IMR-90 (cell line): Measurements from ENCODE around the gene SNTA1. TPM values are rescaled to one million over a fixed set of nuclear protein-coding genes. Genes with fewer than 3 reads are reported as not detected.

Experiments used
- ATAC-seq: fragments of 200-7000 bp; cut with Tn5 transposase; 2 replicates; pipeline ENCODE4 v1.9.1; 2020; ENCODE audit warnings: low read depth, mild to moderate bottlenecking, moderate library complexity
- BruUV-seq: library from RNA; stranded (reverse); fragments of 400-500 nt; replicated peaks from 2 replicates; lab custom pipeline; 2021; lab: Mats Ljungman, UMichigan
- CTCF ChIA-PET: fragments of 300-600 bp; formaldehyde crosslinking; extraction: SDS; loops from one replicate; lab custom pipeline; 2021; ENCODE audit warnings: antibody characterized with exemption; lab: Yijun Ruan, JAX
- POLR2A ChIA-PET: fragments of 300-600 bp; sonication (Branson Sonifier 250); formaldehyde crosslinking; loops from one replicate; lab custom pipeline; 2022; ENCODE audit warnings: antibody characterized with exemption; ENCODE audit not compliant: unreplicated experiment; lab: Charles Lee
- DNase-seq: peaks from one replicate; pipeline ENCODE4 v3.0.0; 2013
- H2AFZ ChIP-seq: replicated peaks from 2 replicates; pipeline ENCODE3; 2013; ENCODE audit warnings: low read length, mild to moderate bottlenecking; ENCODE audit not compliant: poor library complexity
- H2AK5ac ChIP-seq: 2 replicates; pipeline ENCODE4 v1.6.1; 2013; ENCODE audit warnings: low read depth, low read length, inconsistent platforms
- H2AK9ac ChIP-seq: replicated peaks from 2 replicates; pipeline ENCODE3; 2013; ENCODE audit warnings: mild to moderate bottlenecking, low read depth, low read length, moderate library complexity; ENCODE audit not compliant: poor library complexity
- H2BK120ac ChIP-seq: 2 replicates; pipeline ENCODE4 v1.6.1; 2013; ENCODE audit warnings: low read depth, low read length, inconsistent platforms
- H2BK15ac ChIP-seq: 3 replicates; pipeline ENCODE4 v1.6.1; 2013; ENCODE audit warnings: low read depth, low read length, inconsistent platforms
- H2BK20ac ChIP-seq: 2 replicates; pipeline ENCODE4 v1.6.1; 2013; ENCODE audit warnings: low read depth, mild to moderate bottlenecking, inconsistent platforms, low read length, moderate library complexity
- H2BK5ac ChIP-seq: 2 replicates; pipeline ENCODE4 v1.6.1; 2013; ENCODE audit warnings: mild to moderate bottlenecking, low read depth, low read length, inconsistent platforms; ENCODE audit not compliant: poor library complexity, severe bottlenecking
- H3K14ac ChIP-seq: replicated peaks from 2 replicates; pipeline ENCODE4 v1.6.1; 2013; ENCODE audit warnings: low read depth, low read length, inconsistent platforms
- H3K18ac ChIP-seq: 2 replicates; pipeline ENCODE4 v1.6.1; 2013; ENCODE audit warnings: low read depth, low read length, control low read depth
- H3K23ac ChIP-seq: 2 replicates; pipeline ENCODE4 v1.6.1; 2013; ENCODE audit warnings: low read depth, low read length, inconsistent platforms
- H3K27ac ChIP-seq: 2 replicates; pipeline ENCODE4 v1.5.1; 2013; ENCODE audit warnings: mild to moderate bottlenecking, control low read depth, low read length; ENCODE audit not compliant: insufficient read depth
- H3K27me3 ChIP-seq: 2 replicates; pipeline ENCODE4 v1.6.1; 2013; ENCODE audit warnings: low read length; ENCODE audit not compliant: control insufficient read depth, insufficient read depth
- H3K36me3 ChIP-seq: 2 replicates; pipeline ENCODE4 v1.6.1; 2013; ENCODE audit warnings: low read length, mixed read lengths; ENCODE audit not compliant: control insufficient read depth, insufficient read depth
- H3K4ac ChIP-seq: 2 replicates; pipeline ENCODE4 v1.6.1; 2013; ENCODE audit warnings: low read depth, low read length, inconsistent platforms
- H3K4me1 ChIP-seq: 2 replicates; pipeline ENCODE4 v1.6.1; 2013; ENCODE audit warnings: low read length, mixed read lengths; ENCODE audit not compliant: control insufficient read depth, insufficient read depth
- H3K4me2 ChIP-seq: 2 replicates; pipeline ENCODE4 v1.6.1; 2013; ENCODE audit warnings: low read depth, mild to moderate bottlenecking, control low read depth, low read length, moderate library complexity
- H3K4me3 ChIP-seq: 2 replicates; pipeline ENCODE4 v1.5.1; 2013; ENCODE audit warnings: low read depth, mild to moderate bottlenecking, control low read depth, low read length, moderate library complexity; ENCODE audit not compliant: insufficient read depth
- H3K56ac ChIP-seq: 2 replicates; pipeline ENCODE4 v1.6.1; 2013; ENCODE audit warnings: low read length, inconsistent platforms; ENCODE audit not compliant: insufficient read depth; ENCODE audit errors: extremely low read depth
- H3K79me1 ChIP-seq, 2 experiments: 2 replicates each; pipeline ENCODE4 v1.6.1; 2013; ENCODE audit warnings: low read length in 2 of 2, inconsistent platforms in 1 of 2, low read depth in 1 of 2
- H3K9ac ChIP-seq: 2 replicates; pipeline ENCODE4 v1.6.1; 2013; ENCODE audit warnings: low read depth, low read length, control low read depth
- H3K9me1 ChIP-seq: 2 replicates; pipeline ENCODE4 v1.6.1; 2013; ENCODE audit warnings: low read length, inconsistent platforms; ENCODE audit not compliant: insufficient read depth
- H3K9me3 ChIP-seq: 2 replicates; pipeline ENCODE4 v1.6.1; 2013; ENCODE audit warnings: low read length; ENCODE audit not compliant: control insufficient read depth, insufficient read depth
- H4K20me1 ChIP-seq: 2 replicates; pipeline ENCODE4 v1.6.1; 2013; ENCODE audit warnings: low read length, inconsistent platforms; ENCODE audit not compliant: insufficient read depth
- H4K5ac ChIP-seq: 2 replicates; pipeline ENCODE4 v1.6.1; 2013; ENCODE audit warnings: mild to moderate bottlenecking, low read depth, low read length, control low read depth
- H4K8ac ChIP-seq, 2 experiments: 2 replicates each; pipeline ENCODE4 v1.6.1; 2013; ENCODE audit warnings: low read depth in 2 of 2, low read length in 2 of 2, control low read depth in 1 of 2, inconsistent platforms in 1 of 2
- H4K91ac ChIP-seq: 2 replicates; pipeline ENCODE4 v1.6.1; 2013; ENCODE audit warnings: low read depth, low read length, inconsistent platforms; ENCODE audit not compliant: insufficient read depth
- CTCF ChIP-seq: conservative IDR thresholded peaks from 2 replicates; pipeline ENCODE4 v1.5.1; 2012; ENCODE audit warnings: mild to moderate bottlenecking, low read depth, low read length, improper control_type of control experiment
- MAZ ChIP-seq: IDR thresholded peaks from 2 replicates; pipeline ENCODE4 v1.6.1; 2012; ENCODE audit warnings: low read depth, mild to moderate bottlenecking, low read length, improper control_type of control experiment, moderate library complexity, borderline replicate concordance
- MXI1 ChIP-seq: IDR thresholded peaks from 2 replicates; pipeline ENCODE4 v1.6.1; 2012; ENCODE audit warnings: low read depth, mild to moderate bottlenecking, low read length, moderate library complexity, borderline replicate concordance
- POLR2A ChIP-seq: IDR thresholded peaks from 2 replicates; pipeline ENCODE4 v1.6.1; 2012; ENCODE audit warnings: mild to moderate bottlenecking, low read depth, low read length
- RAD21 ChIP-seq: IDR thresholded peaks from 2 replicates; pipeline ENCODE4 v1.6.1; 2012; ENCODE audit warnings: low read length, improper control_type of control experiment
- RCOR1 ChIP-seq: IDR thresholded peaks from 2 replicates; pipeline ENCODE4 v1.6.1; 2012; ENCODE audit warnings: mild to moderate bottlenecking, low read length, improper control_type of control experiment; ENCODE audit not compliant: insufficient replicate concordance
- SMC3 ChIP-seq: fragments of 150-350 bp; IDR thresholded peaks from 2 replicates; pipeline ENCODE4 v1.6.1; 2016; ENCODE audit warnings: low read depth, mild to moderate bottlenecking, antibody characterized with exemption, low read length, moderate library complexity
- USF2 ChIP-seq: fragments of 150-350 bp; IDR thresholded peaks from 2 replicates; pipeline ENCODE4 v1.6.1; 2017; ENCODE audit warnings: mild to moderate bottlenecking, antibody characterized with exemption, low read length, low read depth
- WGBS, 2 experiments: methylation state at CpG; one replicate each; pipeline versions ENCODE4 v1.1.5 to v1.1.7; 2013; ENCODE audit warnings: missing lambda C conversion rate in 2 of 2; ENCODE audit not compliant: insufficient read length in 1 of 2; ENCODE audit errors: extremely low coverage in 2 of 2; 5-methylcytosine and 5-hydroxymethylcytosine counted together
- dilution Hi-C: fragments of 300-500 bp; cut with HindIII; formaldehyde crosslinking; loops from one replicate; pipeline ENCODE4 v1.14.3; 2018; ENCODE audit warnings: low sequenced_read_pairs; ENCODE audit not compliant: unreplicated experiment
- in situ Hi-C: fragments of 300-500 bp; cut with MboI; formaldehyde crosslinking; loops from 3 replicates; pipeline ENCODE4 v1.14.3; 2019; ENCODE audit warnings: low sequenced_read_pairs, inconsistent platforms, mixed read lengths
- intact Hi-C: fragments of 100-400 bp; cut with micrococcal nuclease; formaldehyde crosslinking; loops from 2 replicates; pipeline ENCODE4 v1.10.0; 2022
- polyA plus RNA-seq, 3 experiments: library from polyadenylated mRNA; depleted of rRNA; stranded (reverse); fragments of >200 nt; gene quantifications; 2 replicates each; pipeline ENCODE4 v1.2.3, GENCODE V29; 2012; ENCODE audit warnings: low replicate concordance in 1 of 3
- total RNA-seq: library from RNA; depleted of rRNA; stranded (reverse); fragments of >200 nt; gene quantifications from 2 replicates; pipeline ENCODE4 v1.2.3, GENCODE V29; 2012

The SNTA1 gene
- total and polyA plus RNA-seq, 2 of the 4 experiments (the other 2 are of a cell fraction), result 10.6 to 15.4 TPM

GRCh38 chr20:33410081-33410742, 33.4 kb downstream of the SNTA1 start:
- Histone ChIP-seq H3K56ac (no peak overlapping the region), H3K9me3 (peaks cover 3% of the 10 kb centered on the region; the same call in 1 of the 2 replicates), H3K18ac (no peak overlapping the region), H3K9me1 (peaks cover 7% of the 10 kb centered on the region), H4K5ac (no peak overlapping the region), H2BK5ac (no peak overlapping the region), H3K4ac (no peak overlapping the region), H3K4me2 (no peak overlapping the region), H2BK20ac (no peak overlapping the region), H2AK5ac (no peak overlapping the region), H3K36me3 (peaks cover 19% of the 10 kb centered on the region), H3K79me1 (peaks cover 4 to 15% of the 10 kb centered on the region in 2 experiments; a peak in 3 of 4 replicates), H3K4me3 (no peak overlapping the region), H3K23ac (no peak overlapping the region), H2BK120ac (no peak overlapping the region), H4K91ac (no peak overlapping the region), H2AFZ (no peak overlapping the region), H3K9ac (no peak overlapping the region), H2BK15ac (no peak overlapping the region), H3K27ac (no peak overlapping the region), H3K4me1 (peaks cover 7% of the 10 kb centered on the region), H4K8ac (no peak overlapping the region), H4K20me1 (no peaks in the 10 kb centered on the region), H2AK9ac (no peak overlapping the region), H3K27me3 (no peaks in the 10 kb centered on the region), H3K14ac (no peak overlapping the region)
- CTCF ChIA-PET, result no interaction called here
- no peak for DNase-seq
- POLR2A ChIA-PET, result no interaction called here
- no TSS peak for BruUV-seq
- 96% methylated on average over 10 of the region's 15 CpGs; no CpG with 5 or more reads in 1 of the 2 experiments for WGBS, 2 experiments
- dilution Hi-C loops, result no loop called here
- intact Hi-C loops, result no loop called here
- TF ChIP-seq POLR2A (no peak), USF2 (no peak), RCOR1 (no peak), MXI1 (no peak), MAZ (no peak), CTCF (no peak), RAD21 (no peak), SMC3 (no peak)
- no peak for ATAC-seq
- in situ Hi-C loops, result no loop called here
